Activated CD8-positive, alpha-beta memory T cell treated with anti-CD3 and anti-CD28 coated beads, Interleukin-2, amount 50 U/mL, for 4 hours (primary cell): ENCODE data around the gene CELF2.

Experiments
- DNase-seq: peaks from one replicate; pipeline ENCODE4 v3.0.0-alpha.2; 2020

Gene CELF2

GRCh38 chr10:11307004-11307403 is 289.3 kb downstream of the CELF2 start:
- no peak for DNase-seq

GRCh38 chr10:11307937-11308336 is 290.3 kb downstream of the CELF2 start:
- DNase-seq = no peak

GRCh38 chr10:11311027-11311426 is 293.4 kb downstream of the CELF2 start:
- no peak for DNase-seq

- no peak for DNase-seq
These were observed 295.8 kb downstream of the CELF2 start for GRCh38 chr10:11313463-11313862.

GRCh38 chr10:11317936-11318670 is 300.4 kb downstream of the CELF2 start:
- DNase-seq = no peak

GRCh38 chr10:11318826-11319598 is 301.3 kb downstream of the CELF2 start:
- no peak for DNase-seq

- DNase-seq = no peak
These were observed 302.4 kb downstream of the CELF2 start for GRCh38 chr10:11319990-11320602.

GRCh38 chr10:11320809-11321520 is 303.3 kb downstream of the CELF2 start:
- no peak for DNase-seq

- DNase-seq = no peak
These were observed 305.0 kb downstream of the CELF2 start for GRCh38 chr10:11322698-11323097.

GRCh38 chr10:11324761-11325321 is 307.2 kb downstream of the CELF2 start:
- no peak for DNase-seq

GRCh38 chr10:11325817-11326216 is 308.1 kb downstream of the CELF2 start:
- no peak for DNase-seq

GRCh38 chr10:11326241-11326640 is 308.6 kb downstream of the CELF2 start:
- DNase-seq = no peak

GRCh38 chr10:11326913-11327616 is 309.4 kb downstream of the CELF2 start:
- no peak for DNase-seq

GRCh38 chr10:11328264-11329061 is 310.8 kb downstream of the CELF2 start:
- DNase-seq = no peak

- no peak for DNase-seq
These were observed 311.5 kb downstream of the CELF2 start for GRCh38 chr10:11329062-11329673.

- DNase-seq = no peak
These were observed 312.8 kb downstream of the CELF2 start for GRCh38 chr10:11330383-11331045.

GRCh38 chr10:11331046-11331577 is 313.4 kb downstream of the CELF2 start:
- DNase-seq = no peak

- no peak for DNase-seq
These were observed 314.1 kb downstream of the CELF2 start for GRCh38 chr10:11331726-11332125.

- DNase-seq = no peak
These were observed 315.2 kb downstream of the CELF2 start for GRCh38 chr10:11332846-11333245.

- no peak for DNase-seq
These were observed 316.8 kb downstream of the CELF2 start for GRCh38 chr10:11334436-11334835.
